Measurements from ENCODE around the gene EHMT1. TPM values are rescaled to one million over a fixed set of nuclear protein-coding genes. Genes with fewer than 3 reads are reported as not detected.

Gene EHMT1
- total and polyA plus RNA-seq, 2 of the 13 experiments (the other 11 are each of a cell fraction or from before 2014, with no cell fraction given): 23.0 to 27.1 TPM

DNA sequence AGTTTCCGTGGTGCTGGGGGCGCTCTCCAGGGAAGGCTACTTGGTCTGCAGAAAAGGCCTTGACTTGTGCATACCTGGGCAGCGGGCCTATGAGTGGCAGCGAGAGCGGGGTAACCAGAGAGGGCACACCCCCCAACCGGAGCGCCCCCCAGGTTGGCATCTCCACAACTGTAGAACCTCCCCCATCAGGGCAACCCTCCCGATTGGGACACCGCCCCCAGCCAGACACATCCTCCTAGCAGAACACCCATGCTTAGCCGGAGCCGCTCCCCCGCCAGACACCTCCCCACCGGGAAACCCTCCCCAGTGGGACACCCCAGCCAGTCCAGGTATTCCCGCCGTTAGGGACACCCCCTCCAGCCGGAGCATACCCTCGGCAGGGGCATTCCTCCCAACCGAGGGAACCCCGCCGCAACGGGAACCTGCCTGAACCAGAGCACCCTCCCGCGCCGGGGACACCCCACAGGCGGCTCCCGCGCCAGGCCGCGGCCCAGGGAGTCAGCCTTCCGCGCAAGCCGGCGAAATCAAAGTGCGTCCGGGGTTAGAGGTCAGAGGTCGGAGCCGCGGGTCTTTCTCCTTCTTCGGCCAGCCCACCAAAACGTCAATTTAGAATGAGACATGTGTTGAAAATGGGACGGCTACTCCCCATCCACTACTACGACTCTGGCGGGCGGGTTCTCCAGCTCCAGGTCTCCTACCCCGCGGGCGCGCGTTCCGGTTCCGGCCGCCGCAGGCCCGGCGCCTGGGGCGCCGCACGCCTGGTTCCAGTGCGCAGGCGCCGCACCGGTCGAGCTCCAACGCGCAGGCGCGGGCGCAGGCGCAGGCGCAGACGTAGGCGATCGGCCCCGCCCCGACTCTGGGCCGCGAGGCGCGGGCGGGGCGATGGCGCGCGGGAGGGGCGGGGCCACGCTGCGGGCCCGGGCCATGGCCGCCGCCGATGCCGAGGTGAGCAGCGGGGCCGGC lies at the start of gene EHMT1 (continued):
- TF ChIP-seq TEAD3 (CRISPR knock-in tag; optimal IDR thresholded peaks at IDR 0.05; ENCODE audit: borderline replicate concordance) (peak; percentile 34), HHEX (CRISPR knock-in tag; IDR thresholded peaks at IDR 0.05) (no peak), ETV6 (CRISPR knock-in tag; conservative IDR thresholded peaks at IDR 0.05) (peak; percentile 63; the same call in 1 of the 2 replicates), NCOA5 (CRISPR knock-in tag; IDR thresholded peaks at IDR 0.05) (no peak), PRMT3 (CRISPR knock-in tag; IDR thresholded peaks at IDR 0.05; ENCODE audit: borderline replicate concordance, low read depth) (no peak), BRD4 (CRISPR knock-in tag; IDR thresholded peaks at IDR 0.05) (no peak), MAFF (IDR thresholded peaks at IDR 0.05; ENCODE audit: low read depth, low read length) (no peak), FOXO4 (CRISPR knock-in tag; conservative IDR thresholded peaks at IDR 0.05) (0 out of 2 replicates have a peak, but pooled peaks have one; percentile 86), ZZZ3 (CRISPR knock-in tag; IDR thresholded peaks at IDR 0.05; ENCODE audit: borderline replicate concordance) (no peak), RFX5 (IDR thresholded peaks at IDR 0.05; ENCODE audit: low read depth, low read length) (no peak), ZFY (CRISPR knock-in tag; IDR thresholded peaks at IDR 0.05) (peak; percentile 96), SAFB2 (CRISPR knock-in tag; IDR thresholded peaks at IDR 0.05; ENCODE audit: borderline replicate concordance, low read depth) (no peak), ZSCAN9 (CRISPR knock-in tag; IDR thresholded peaks at IDR 0.05; ENCODE audit: borderline replicate concordance) (peak; percentile 34; the same call in 1 of the 2 replicates), NPAS2 (CRISPR knock-in tag; IDR thresholded peaks at IDR 0.05; ENCODE audit: borderline replicate concordance) (no peak), MIER3 (CRISPR knock-in tag; IDR thresholded peaks at IDR 0.05; ENCODE audit: borderline replicate concordance) (0 out of 2 replicates have a peak, but pooled peaks have one; percentile 27), ZNF337 (CRISPR knock-in tag; IDR thresholded peaks at IDR 0.05; ENCODE audit: borderline replicate concordance, low read depth) (0 out of 2 replicates have a peak, but pooled peaks have one; percentile 49), PAWR (CRISPR knock-in tag; IDR thresholded peaks at IDR 0.05; ENCODE audit: borderline replicate concordance) (no peak), ATF1 (CRISPR knock-in tag; IDR thresholded peaks at IDR 0.05) (no peak), ZNF569 (CRISPR knock-in tag; IDR thresholded peaks at IDR 0.05; ENCODE audit: borderline replicate concordance) (no peak), ZFP36 (IDR thresholded peaks at IDR 0.05; ENCODE audit: borderline replicate concordance, low read depth, low read length, partially characterized antibody) (no peak), ZNF160 (CRISPR knock-in tag; IDR thresholded peaks at IDR 0.05) (no peak), ZNF260 (CRISPR knock-in tag; IDR thresholded peaks at IDR 0.05; ENCODE audit: borderline replicate concordance, low read depth) (no peak), HNF4A (CRISPR knock-in tag; IDR thresholded peaks at IDR 0.05) (no peak)
- TF ChIP-seq, protein P1, sequence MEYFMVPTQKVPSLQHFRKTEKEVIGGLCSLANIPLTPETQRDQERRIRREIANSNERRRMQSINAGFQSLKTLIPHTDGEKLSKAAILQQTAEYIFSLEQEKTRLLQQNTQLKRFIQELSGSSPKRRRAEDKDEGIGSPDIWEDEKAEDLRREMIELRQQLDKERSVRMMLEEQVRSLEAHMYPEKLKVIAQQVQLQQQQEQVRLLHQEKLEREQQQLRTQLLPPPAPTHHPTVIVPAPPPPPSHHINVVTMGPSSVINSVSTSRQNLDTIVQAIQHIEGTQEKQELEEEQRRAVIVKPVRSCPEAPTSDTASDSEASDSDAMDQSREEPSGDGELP (IDR thresholded peaks at IDR 0.05; ENCODE audit: borderline replicate concordance, low read depth): no peak
- TF ChIP-seq, protein P2, sequence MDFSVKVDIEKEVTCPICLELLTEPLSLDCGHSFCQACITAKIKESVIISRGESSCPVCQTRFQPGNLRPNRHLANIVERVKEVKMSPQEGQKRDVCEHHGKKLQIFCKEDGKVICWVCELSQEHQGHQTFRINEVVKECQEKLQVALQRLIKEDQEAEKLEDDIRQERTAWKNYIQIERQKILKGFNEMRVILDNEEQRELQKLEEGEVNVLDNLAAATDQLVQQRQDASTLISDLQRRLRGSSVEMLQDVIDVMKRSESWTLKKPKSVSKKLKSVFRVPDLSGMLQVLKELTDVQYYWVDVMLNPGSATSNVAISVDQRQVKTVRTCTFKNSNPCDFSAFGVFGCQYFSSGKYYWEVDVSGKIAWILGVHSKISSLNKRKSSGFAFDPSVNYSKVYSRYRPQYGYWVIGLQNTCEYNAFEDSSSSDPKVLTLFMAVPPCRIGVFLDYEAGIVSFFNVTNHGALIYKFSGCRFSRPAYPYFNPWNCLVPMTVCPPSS (IDR thresholded peaks at IDR 0.05): no peak

All from HepG2 (cell line).